ENCODE measurements around the gene NCAN.

NCAN gene

DNA sequence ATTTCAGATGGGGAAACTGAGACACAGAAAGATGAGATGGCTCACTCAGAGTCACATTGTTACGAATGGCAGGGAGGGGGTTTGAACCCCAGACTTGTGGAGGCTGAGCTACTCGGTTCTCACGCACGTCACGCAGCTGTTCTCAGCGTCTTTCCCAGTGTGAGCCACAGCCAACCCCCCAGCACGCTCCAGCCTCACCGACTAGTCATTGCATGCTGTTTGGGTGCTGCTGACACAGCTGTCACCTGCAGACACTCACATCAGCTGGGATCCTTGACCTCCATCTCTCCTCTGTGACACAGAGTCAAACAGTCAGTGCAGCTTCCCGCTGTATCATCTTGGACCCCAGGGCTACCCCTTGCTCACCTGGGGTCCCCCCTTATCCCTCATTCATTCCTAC, 2.4 kb upstream of the NCAN start:
- no peak for DNase-seq (ENCODE audit: extremely low read depth, insufficient read length)
- H3K4me3 ChIP-seq (replicated peaks; ENCODE audit: low read depth, low read length) = no peak overlapping the region
- no peaks in the 10 kb centered on the region; the same call in 1 of the 2 replicates for H3K27me3 ChIP-seq (replicated peaks; ENCODE audit: control insufficient read depth, insufficient read depth, low read length)
- no peaks in the 10 kb centered on the region for H3K36me3 ChIP-seq (ENCODE audit: control insufficient read depth, insufficient read depth, low read length)
- TF ChIP-seq CTCF (IDR thresholded peaks at IDR 0.05; ENCODE audit: insufficient read depth, low read length, poor library complexity, severe bottlenecking) = no peak

GRCh38 chr19:19212916-19213315, 1.2 kb downstream of the NCAN start:
- Histone ChIP-seq H3K27me3 (replicated peaks; ENCODE audit: control insufficient read depth, insufficient read depth, low read length) (no peaks in the 10 kb centered on the region; the same call in 1 of the 2 replicates), H3K36me3 (ENCODE audit: control insufficient read depth, insufficient read depth, low read length) (no peaks in the 10 kb centered on the region), H3K4me3 (replicated peaks; ENCODE audit: low read depth, low read length) (no peak overlapping the region)
- TF ChIP-seq CTCF (IDR thresholded peaks at IDR 0.05; ENCODE audit: insufficient read depth, low read length, poor library complexity, severe bottlenecking) = no peak
- no peak for DNase-seq (ENCODE audit: extremely low read depth, insufficient read length)

DNA sequence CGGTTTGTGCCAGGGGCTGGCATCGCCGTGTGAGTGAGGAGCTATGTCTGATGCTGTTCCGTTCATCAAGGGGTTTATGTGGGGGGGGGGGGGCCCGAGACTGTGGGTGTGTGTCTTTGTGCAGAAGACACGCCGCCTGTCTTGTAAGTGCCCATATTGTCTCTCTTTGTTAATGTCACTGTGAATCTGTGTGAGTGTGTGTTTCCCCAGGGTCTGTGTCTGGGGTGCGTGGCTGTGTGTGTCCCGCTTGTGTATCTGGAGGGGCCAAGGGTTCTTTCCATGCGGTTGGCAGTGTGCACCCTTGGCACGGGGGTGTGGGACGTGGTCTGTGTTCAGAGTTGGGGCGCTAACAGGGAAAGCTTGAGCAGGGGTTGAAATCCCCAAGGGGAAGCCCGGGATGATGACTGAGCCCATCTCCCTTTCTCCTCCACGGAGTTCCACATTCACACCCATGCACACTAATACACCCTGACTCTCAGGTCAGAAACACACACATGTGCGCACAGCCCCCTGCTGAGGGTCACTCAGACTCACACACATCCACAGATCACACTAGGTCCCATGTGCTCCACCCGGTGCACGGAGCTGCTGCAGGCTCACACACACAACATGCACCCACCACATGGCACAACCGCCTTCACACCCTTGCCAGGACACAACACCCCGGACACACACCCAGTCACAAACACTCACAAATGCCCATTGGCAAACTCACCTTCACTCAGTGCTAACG, 1.8 kb downstream of the NCAN start:
- DNase-seq (ENCODE audit: extremely low read depth, insufficient read length) = no peak
- TF ChIP-seq CTCF (IDR thresholded peaks at IDR 0.05; ENCODE audit: insufficient read depth, low read length, poor library complexity, severe bottlenecking) = no peak
- Histone ChIP-seq H3K36me3 (ENCODE audit: control insufficient read depth, insufficient read depth, low read length) (no peaks in the 10 kb centered on the region), H3K27me3 (replicated peaks; ENCODE audit: control insufficient read depth, insufficient read depth, low read length) (no peaks in the 10 kb centered on the region; the same call in 1 of the 2 replicates), H3K4me3 (replicated peaks; ENCODE audit: low read depth, low read length) (no peak overlapping the region)

GRCh38 chr19:19214159-19214490, 2.4 kb downstream of the NCAN start:
- no peaks in the 10 kb centered on the region for H3K36me3 ChIP-seq (ENCODE audit: control insufficient read depth, insufficient read depth, low read length)
- H3K27me3 ChIP-seq (replicated peaks; ENCODE audit: control insufficient read depth, insufficient read depth, low read length) = no peaks in the 10 kb centered on the region; the same call in 1 of the 2 replicates
- no peak overlapping the region for H3K4me3 ChIP-seq (replicated peaks; ENCODE audit: low read depth, low read length)
- DNase-seq (ENCODE audit: extremely low read depth, insufficient read length) = no peak
- no peak for TF ChIP-seq CTCF (IDR thresholded peaks at IDR 0.05; ENCODE audit: insufficient read depth, low read length, poor library complexity, severe bottlenecking)

- DNase-seq (ENCODE audit: extremely low read depth, insufficient read length) = no peak
- H3K36me3 ChIP-seq (ENCODE audit: control insufficient read depth, insufficient read depth, low read length) = no peaks in the 10 kb centered on the region
- TF ChIP-seq CTCF (IDR thresholded peaks at IDR 0.05; ENCODE audit: insufficient read depth, low read length, poor library complexity, severe bottlenecking) = no peak
- H3K27me3 ChIP-seq (replicated peaks; ENCODE audit: control insufficient read depth, insufficient read depth, low read length) = no peaks in the 10 kb centered on the region; the same call in 1 of the 2 replicates
- no peak overlapping the region for H3K4me3 ChIP-seq (replicated peaks; ENCODE audit: low read depth, low read length)
Measured at GRCh38 chr19:19214892-19215291, 3.1 kb downstream of the NCAN start.

GRCh38 chr19:19215792-19216191, 4.0 kb downstream of the NCAN start:
- no peak for TF ChIP-seq CTCF (IDR thresholded peaks at IDR 0.05; ENCODE audit: insufficient read depth, low read length, poor library complexity, severe bottlenecking)

More at GRCh38 chr19:19215792-19216191, 4.0 kb downstream of the NCAN start:
- Histone ChIP-seq H3K4me3 (replicated peaks; ENCODE audit: low read depth, low read length) (no peak overlapping the region), H3K27me3 (replicated peaks; ENCODE audit: control insufficient read depth, insufficient read depth, low read length) (no peaks in the 10 kb centered on the region; the same call in 1 of the 2 replicates), H3K36me3 (ENCODE audit: control insufficient read depth, insufficient read depth, low read length) (no peaks in the 10 kb centered on the region)
- no peak for DNase-seq (ENCODE audit: extremely low read depth, insufficient read length)

Data from GM06990 (cell line).